ENCODE measurements around the gene GPR18.

DNA sequence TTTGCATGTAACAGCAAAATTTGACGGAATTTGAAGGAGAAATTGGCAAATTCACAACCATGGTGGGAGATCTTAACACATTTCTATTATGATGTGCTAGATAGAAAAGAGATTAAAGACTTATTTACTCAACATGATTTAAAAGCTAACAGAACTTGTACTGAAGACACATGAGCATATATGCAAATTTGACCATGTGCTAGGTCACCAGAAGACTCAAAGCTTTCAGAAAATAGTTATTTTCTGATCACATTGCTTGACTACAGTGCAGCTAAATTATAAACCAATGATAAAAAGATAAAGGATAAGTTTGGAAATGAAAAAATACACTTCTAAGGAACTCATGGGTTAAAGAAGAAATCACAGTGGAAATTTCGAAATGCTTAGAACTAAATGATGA lies 39.9 kb upstream of the GPR18 start:
- TF ChIP-seq, protein P1, sequence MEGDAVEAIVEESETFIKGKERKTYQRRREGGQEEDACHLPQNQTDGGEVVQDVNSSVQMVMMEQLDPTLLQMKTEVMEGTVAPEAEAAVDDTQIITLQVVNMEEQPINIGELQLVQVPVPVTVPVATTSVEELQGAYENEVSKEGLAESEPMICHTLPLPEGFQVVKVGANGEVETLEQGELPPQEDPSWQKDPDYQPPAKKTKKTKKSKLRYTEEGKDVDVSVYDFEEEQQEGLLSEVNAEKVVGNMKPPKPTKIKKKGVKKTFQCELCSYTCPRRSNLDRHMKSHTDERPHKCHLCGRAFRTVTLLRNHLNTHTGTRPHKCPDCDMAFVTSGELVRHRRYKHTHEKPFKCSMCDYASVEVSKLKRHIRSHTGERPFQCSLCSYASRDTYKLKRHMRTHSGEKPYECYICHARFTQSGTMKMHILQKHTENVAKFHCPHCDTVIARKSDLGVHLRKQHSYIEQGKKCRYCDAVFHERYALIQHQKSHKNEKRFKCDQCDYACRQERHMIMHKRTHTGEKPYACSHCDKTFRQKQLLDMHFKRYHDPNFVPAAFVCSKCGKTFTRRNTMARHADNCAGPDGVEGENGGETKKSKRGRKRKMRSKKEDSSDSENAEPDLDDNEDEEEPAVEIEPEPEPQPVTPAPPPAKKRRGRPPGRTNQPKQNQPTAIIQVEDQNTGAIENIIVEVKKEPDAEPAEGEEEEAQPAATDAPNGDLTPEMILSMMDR (conservative IDR thresholded peaks at IDR 0.05; ENCODE audit: low read depth, low read length), result no peak
- TF ChIP-seq RCOR1 (IDR thresholded peaks at IDR 0.05; ENCODE audit: insufficient replicate concordance, low read length) (no peak), RFX5 (IDR thresholded peaks at IDR 0.05; ENCODE audit: low read depth, low read length) (no peak), MXI1 (IDR thresholded peaks at IDR 0.05; ENCODE audit: borderline replicate concordance, low read depth, low read length) (no peak), POLR2A (IDR thresholded peaks at IDR 0.05; ENCODE audit: low read depth, low read length) (no peak), NFE2L2 (IDR thresholded peaks at IDR 0.05; ENCODE audit: low read depth, low read length) (no peak), RAD21 (IDR thresholded peaks at IDR 0.05; ENCODE audit: low read length) (no peak), CEBPB (IDR thresholded peaks at IDR 0.05; ENCODE audit: low read depth, low read length) (no peak)
- TF ChIP-seq, protein P2, sequence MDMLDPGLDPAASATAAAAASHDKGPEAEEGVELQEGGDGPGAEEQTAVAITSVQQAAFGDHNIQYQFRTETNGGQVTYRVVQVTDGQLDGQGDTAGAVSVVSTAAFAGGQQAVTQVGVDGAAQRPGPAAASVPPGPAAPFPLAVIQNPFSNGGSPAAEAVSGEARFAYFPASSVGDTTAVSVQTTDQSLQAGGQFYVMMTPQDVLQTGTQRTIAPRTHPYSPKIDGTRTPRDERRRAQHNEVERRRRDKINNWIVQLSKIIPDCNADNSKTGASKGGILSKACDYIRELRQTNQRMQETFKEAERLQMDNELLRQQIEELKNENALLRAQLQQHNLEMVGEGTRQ (IDR thresholded peaks at IDR 0.05; ENCODE audit: low read depth, low read length), result no peak

All from IMR-90 (cell line).